Pons (tissue), 1 donor: ENCODE data around the gene CAP1.
A peak's percentile ranks its signal among the peaks of the same experiment; 100 is the strongest.
"Not testable (repeated sequence)": the region's sequence is repeated elsewhere in the genome, so short reads cannot be mapped to it uniquely, and the experiment has no call there.

Experiments used
- DNase-seq: peaks from one replicate; pipeline ENCODE4 v3.0.0-alpha.2; 2016; ENCODE audit warnings: low spot score

CAP1 gene

DNA sequence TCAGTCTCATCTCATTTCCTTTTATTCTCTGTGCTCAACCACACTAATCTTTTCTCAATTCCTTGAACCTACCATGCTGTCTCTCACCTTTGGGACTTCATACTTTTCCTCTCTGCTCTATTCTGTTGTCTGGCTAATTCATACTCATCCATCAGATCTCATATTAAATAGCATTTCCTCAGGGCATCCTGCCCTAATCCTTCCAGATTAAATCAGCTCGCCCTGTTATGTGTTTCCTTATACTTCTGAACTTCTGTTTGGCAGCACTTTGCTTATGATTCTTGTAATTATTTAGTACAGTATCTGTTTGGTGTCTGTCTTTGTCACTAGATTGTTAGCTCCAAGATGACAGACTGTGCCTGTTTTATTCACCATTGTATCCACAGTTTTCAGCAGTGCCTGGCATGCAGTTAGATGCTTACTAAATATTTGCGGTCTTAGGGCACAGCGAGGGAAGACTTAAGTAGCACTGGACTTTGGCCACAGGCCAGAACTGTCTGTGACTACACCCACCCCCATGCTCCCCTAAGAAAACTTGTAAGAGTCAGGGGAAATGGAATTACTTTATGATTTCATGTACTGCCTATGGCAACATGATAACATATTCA, 9.9 kb upstream of the CAP1 start:
- DNase-seq = no peak

DNA sequence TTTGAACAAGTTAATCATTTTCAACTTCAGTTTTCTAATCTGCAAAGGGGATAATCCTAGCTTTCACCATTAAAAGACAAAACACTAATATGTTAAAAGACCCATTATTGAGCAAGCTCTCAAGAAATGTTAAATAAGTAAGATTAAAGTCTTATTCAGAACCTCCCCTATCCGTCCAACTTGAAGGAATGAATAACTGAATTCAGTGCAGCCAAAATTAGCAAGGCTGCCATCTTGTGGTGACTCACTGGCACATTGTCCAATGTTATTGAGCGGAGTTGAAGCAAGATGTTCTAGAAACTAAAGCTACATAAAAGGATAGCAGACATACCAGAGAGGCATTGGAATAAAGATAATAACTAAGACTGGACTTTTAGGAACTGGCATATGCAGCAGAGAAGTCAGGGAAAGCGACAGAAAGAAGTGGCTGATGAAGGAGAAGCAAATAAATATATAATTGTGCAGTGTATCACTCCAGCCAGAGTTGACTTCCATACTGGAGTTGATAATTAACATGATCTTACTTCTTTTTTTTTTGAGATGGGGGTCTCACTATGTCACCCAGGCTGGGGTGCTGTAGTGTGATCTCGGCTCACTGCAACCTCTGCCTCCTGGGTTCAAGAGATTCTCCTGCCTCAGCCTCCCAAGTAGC, 8.2 kb upstream of the CAP1 start:
- peak; percentile 74 for DNase-seq

DNA sequence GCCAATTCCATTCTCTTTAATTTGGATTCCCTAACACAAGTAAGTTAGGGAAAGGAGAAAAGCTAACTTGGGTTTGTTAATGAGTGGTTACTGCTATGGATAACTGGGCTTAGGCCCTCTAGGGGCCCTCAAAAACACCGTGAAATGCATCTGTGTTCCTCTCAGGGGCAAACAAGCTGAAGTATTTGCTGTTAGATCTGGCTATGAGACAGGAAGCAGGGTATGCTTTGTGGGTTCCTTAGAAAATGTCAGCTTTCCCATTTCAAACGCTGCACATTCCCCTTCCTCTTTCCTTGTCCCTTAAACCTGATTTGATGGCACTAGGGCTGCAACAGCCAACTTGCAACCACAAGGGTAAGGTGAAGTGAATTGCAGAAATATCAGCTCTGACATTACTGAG, 5.7 kb upstream of the CAP1 start:
- no peak for DNase-seq

DNA sequence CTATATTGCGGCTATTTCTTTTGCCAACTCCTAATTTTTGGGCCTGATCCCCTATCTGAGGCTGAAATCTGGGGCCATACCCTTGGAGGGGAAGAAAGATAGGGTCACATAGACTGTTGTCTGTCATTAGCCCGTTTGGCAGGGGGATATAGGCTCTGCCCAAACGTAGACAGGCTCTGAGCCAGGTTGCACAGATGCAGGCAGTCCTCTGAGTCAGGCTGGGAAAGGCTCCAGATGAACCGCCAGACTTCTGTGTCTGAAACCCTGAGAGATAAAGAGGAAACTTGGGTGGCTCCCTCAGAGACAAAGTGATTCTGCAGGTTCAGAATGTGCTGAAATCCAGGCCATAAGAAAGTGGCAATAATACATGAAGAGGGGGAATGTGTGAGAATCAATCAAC, 4.0 kb upstream of the CAP1 start:
- DNase-seq = peak; percentile 70

DNA sequence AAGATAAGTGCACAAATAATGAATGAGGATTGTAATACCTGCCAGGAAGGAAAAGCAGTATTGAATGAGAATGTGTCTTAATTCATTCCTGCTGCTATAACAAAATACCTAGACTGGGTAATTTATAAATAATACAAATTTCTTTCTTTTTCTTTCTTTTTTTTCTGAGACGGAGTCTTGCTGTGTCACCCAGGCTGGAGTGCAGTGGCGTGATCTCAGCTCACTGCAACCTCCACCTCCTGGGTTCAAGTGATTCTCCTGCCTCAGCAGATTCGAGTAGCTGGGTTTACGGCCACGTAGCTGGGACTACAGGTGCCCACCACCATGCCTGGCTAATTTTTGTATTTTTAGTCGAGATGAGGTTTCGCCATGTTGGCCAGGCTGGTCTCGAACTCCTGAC, 3.3 kb upstream of the CAP1 start:
- not testable (repeated sequence) for DNase-seq

DNA sequence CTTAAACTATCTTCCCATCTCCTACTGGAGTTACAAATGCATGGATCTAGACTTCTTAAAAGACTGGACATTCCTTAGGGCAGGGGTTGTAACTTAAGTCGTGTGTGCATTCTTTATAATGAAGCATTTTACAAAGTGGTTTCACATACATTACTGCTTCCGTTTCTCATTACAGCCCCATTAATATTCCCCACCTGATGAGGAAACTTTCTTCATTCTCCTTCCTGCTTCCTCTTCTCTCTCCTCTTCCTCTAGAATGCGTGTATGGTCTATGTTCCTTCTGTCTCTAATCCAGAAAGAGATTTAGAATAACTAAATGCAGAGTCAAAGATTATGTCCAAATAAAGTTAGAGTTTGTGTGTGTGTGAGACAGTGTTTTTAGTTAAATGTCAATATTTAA, 1.8 kb upstream of the CAP1 start:
- DNase-seq = no peak

DNA sequence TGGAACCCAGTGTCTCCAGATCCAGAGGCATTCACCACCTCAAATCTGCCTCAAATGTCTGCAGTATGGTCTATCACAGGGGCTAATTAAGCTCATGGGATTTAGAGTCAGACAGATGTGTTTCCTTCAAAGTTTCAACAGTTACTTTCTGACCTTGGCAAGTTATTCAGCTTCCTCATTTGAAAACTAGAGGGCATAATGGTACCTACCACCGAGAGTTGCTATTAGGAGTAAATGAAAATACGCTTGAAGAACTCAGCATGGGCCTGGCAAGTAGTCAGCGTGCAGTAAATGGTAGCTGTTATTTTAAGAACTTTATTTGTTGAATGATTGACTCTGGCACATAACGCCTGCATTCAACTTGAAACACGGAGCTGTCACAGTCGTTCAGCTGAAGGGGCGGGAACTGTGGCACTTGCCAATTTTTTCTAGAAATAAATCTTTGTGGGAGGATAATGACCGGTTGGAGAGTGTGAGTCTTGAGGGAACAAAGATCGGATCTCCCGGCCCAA, 1.2 kb upstream of the CAP1 start:
- peak; percentile 68 for DNase-seq

DNA sequence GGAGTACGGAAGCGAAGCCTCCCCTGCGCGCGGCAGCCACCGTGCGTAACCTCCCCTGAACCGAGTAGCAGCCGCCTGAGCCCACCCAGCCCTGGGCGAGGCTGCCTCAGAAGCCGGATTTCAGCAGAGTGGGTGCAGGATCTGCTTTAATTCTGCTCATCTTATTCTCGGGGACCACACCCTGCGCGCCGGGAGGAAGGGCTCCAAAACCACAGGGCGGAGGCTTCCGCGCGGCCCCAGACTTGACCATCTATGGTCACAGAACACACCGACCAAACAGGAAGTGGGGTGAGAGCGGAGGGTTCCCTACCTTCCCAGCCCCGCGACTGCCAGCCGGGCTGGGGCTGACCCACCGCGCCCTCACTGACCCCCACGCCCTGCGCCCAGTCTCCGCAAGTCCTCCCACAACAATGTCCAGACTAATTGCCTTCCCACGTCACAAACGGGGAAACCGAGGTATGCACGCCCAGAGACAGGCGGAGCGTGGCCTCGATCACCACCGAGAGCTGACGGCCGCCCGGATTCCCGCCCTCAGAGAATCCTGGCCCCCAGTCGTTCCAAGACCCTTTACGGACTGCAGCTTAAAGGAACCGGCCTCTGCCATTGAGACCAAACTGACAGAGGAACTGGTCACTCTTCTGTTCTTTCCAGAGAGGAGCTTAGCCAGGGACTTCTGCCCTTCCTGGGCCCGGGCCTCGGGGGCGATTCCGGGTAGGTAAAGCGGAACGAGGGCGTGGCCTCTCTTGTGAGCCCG, 595 bp upstream of the CAP1 start:
- no peak for DNase-seq

DNA sequence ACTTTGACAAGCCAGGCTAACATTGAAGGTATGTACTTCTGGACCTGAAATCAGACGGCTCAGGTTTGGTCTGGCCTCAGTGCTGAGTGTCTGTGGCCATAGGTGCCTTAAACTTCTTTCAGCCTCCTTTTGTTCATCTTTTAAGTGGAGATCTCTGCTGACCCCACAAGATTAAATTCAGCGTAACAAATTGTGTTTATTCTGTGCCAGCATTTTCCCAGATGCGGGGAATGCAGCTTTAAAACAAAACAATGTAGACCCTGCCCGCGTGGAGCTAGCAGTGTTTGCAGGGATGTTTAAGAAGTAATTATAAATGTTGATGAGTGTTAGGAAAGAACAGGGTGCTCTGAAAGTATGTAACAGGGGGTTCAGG, 923 bp downstream of the CAP1 start:
- DNase-seq = no peak

DNA sequence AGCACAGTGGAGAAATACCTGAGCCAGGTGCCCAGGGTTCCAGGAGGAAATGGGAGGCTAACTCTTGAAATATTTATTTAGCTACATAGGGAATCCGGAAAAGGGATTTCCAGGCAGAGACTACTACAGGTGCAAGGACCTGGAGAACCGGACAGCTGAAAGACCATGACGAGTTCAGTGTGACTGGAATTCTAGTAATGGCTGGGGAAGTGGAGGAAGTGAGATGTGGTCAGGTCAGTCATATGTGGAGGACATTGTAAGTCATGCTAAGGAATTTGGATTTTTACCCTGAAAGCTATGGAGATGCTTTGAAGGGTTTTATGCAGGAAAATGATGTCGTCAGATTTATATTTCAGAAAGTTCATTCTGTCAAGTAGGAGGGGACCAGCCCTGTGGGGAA, 1.8 kb downstream of the CAP1 start:
- no peak for DNase-seq

DNA sequence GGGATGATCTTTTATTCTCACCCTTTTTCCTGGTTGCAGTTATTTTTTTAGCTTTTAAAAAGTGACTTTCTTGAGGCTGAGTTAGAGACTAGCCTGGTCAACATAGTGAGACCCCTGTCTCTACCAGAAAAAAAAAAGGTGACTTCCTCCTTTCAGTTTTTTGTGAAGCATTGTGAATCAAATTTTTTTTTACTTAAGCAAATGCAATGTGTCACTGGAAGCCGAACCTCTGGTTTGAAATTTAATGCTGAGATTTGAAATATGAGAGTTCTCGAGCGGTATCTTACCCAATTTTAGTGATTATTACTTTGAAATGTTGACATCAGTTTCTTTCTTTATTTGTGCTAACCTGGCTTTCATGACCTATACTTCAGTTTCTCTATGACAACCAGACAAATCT, 3.6 kb downstream of the CAP1 start:
- no peak for DNase-seq

DNA sequence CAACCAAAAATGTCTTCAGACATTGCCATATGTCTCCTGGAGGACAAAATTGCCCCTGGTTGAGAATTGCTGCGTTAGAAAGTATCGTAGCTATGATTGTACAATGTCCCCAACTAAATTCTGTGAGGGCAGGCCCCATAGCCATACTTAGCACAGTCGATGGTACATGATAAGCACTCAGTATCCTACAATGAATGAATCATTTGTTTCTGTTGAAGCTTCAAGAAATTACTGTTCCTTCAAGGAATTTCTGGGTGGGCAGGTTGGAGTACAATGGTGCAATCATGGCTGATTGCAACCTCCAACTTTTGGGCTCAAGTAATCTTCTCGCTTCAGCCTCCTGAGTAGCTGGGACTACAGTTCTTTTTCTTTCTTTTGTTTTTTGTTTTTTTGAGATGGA, 4.7 kb downstream of the CAP1 start:
- DNase-seq = no peak

DNA sequence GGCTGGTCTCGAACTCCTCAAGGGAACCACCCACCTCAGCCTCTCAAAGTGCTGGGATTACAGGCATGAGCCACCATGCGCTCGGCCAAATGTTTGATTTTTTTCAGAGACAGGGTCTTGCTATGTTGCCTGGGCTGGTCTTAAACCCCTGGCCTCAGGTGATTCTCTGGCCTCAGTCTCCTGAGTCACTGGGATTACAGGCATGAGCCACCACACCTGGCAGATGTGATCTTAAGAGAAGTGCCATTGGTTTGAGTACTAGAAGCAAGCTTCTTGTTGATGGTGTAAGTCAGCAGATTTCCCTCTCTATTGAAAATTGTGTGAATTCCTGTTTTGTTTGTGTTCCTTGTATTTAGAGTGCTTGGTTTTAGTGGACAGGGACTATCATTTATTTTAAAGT, 5.2 kb downstream of the CAP1 start:
- DNase-seq = no peak

DNA sequence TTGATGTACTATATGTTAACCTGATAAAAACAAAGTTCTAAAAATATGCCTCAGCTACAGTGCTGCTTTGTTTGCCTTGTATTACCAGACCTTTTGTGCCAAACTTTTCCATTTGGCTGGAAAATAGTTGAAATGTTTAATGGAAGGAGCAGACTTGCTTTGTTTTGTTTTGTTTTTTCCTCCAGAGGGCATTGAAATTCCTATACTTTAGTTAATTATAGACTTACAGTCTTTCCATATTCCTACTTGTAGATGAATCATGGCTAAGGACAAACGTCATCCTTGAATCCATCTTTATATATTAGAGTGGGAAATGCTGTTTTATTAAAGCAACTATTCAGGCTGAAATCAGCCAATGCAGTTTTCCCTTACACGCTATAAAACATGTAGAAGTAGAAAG, 6.7 kb downstream of the CAP1 start:
- DNase-seq = no peak

DNA sequence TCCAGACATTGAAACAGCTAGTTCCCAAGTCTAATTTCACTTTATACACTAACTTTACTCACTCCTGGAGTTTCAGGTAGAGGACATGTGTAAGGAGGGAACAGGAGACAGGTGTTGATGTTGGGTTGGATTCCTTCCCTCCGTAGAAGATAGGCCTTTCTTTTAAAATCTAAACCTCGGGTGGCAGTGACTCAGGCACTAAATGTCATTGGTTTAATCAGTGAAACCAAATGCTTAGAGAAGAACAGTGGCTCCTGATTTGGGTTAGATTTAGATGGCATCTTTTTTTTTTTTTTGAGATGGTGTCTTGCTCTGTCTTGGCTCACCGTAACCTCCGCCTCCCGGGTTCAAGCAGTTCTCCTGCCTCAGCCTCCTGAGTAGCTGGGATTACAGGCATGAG, 7.2 kb downstream of the CAP1 start:
- DNase-seq = no peak

DNA sequence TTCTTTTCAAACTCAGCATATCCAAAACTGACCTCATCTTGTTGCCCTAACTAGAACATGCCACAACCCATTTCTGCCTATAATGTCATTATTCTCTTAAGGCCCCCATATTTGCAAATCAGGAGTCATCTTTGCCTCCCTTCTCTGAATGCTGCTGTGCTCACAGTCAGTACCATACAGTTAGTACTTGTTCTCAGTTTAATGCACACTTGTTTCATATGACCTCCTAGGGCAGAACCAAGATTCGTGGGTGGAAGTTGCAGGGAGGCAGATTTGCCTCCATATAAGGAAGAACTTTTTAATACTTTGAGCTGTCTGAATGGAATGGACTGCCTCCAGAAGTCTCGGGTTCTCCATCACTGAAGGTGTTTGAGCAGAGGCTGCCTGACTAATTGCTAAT, 9.2 kb downstream of the CAP1 start:
- DNase-seq = no peak

DNA sequence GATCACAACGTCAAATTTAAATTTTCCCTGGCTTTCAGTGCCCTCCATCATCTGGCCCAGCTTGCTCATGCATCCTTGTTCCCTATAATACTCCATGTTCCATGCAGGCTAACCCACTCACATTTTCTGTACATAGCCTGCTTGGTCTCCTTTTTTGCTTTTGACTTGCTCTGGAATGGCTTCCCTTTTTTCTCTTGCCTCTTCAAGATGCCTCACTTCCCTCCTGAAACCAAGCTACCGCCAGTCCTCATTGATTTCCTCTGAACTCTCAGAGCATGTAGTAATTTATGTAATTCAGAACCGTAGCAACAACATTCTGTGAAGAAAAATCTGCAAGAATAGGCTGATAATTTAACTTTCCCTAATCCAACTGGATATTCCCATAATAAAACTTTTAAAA, 10.3 kb downstream of the CAP1 start:
- no peak for DNase-seq

DNA sequence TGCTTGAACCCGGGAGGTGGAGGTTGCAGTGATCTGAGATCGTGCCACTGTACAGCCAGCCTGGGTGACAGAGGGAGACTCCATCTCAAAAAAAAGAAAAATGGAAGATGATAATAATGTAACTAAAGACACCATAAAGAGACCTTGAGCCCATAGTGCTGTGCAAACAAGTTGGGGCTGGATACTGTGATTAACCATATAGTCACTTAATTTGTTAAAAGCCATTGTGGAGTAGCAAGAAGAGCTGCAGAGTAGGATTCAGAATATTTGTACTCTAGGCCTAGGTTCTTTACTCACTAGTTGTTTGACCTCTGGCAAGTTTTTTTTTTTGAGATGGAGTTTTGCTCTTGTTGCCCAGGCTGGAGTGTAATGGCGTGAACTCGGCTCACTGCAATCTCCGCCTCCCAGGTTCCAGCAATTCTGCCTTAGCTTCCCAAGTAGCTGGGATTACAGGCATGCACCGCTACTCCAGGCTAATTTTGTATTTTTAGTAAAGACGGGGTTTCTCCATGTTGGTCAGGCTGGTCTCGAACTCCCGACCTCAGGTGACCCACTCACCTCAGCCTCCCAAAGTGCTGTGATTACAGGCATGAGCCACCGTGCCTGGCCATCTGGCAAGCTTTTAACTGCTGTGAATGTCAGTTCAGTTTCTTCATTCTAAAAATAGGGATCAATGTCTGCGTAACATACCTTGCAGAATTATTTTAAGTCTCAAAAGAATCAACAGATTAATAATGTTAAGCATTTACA, 12.8 kb downstream of the CAP1 start:
- DNase-seq = no peak

DNA sequence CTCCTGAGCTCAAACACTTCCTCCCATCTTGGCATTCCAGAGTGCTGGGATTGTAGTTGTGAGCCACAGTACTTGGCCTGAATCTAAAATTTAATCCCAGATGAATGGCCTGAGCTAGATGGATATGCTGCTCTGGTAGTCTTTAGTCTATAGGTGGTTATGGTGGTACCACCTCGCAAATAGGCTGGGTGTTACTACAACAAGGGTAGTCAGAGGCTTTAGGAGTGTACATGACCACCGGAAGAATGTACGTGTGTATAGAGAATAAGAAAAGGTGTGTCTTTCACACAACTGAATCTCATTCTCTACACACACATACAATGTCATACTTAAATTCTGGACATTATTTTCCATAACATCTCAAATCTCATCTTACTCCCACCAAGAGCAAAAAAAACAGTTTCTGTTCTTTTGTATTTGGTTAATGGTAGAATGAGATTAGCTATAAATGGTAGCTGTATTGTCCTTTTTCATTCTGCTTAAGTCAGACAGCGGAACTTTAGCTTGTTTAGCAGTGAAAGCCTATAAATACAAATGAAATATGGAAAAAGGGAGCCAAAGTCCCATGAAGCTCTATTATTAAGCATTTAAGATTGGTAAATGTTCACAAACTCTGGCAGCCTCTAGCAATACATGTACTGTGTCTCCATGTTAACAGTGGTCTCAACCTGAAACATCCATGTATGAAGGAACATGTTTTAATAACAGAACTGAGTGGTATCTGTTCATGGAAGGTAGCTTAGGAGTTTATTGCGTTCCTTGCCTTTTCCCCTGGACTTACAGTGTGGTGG, 16.2 kb downstream of the CAP1 start:
- DNase-seq = no peak

DNA sequence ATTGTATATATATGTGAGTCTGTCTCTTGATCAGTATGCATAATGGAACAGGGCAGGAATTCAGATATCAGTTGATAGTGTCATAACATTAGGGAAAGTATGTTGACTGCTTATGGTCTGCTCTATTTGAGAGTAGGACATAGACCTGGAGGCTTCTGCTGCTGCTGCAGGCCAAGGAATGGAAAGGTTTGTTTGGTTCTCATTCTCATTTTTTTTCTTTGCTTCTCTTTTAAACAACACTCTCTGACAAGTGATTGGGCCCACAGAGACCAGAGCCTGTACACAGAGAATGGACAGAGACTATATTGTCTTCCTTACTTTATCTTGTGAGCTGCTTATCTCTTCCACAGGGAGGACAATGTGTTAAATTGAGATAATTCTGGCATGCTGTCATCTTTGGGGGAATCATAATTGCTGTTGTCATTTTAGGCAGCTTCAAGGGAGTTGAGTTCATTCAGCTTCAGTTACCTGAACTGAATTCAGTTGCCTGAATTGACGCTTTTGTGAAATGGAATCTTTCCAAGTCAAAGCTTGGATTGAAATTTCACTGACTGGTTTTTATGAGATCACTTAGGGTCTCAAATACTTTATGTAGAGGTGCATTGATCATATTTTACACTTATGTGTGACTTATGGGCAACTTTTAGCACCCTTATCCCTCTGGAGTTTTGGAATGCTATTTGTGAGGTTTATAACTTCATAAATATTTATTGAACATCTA, 16.9 kb downstream of the CAP1 start:
- peak; percentile 87 for DNase-seq

DNA sequence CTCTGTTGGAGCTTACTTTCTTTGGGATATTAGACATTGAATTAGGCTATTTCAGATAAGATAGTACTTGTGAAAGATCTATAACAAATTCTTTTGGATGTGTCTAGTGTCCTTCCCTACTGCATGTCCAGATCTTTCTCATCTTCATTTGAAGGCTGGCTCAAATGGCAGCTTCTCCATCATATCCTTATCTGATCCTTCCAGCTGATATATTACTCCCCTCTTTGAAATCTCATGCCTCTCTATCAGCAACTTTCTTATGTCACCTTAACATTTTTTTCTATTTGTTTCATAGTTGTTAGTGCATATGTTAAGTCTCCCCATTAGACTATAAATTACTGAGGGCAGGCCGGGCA, 17.5 kb downstream of the CAP1 start:
- no peak for DNase-seq
